Gastrocnemius medialis (tissue), 4 donors: Measurements from ENCODE around the gene CEP104. TPM values are rescaled to one million over a fixed set of nuclear protein-coding genes. Genes with fewer than 3 reads are reported as not detected.

Experiments
- ATAC-seq, 2 donors: fragments of 150-250 bp; one replicate each; pipeline ENCODE4 v1.9.1; 2016
- DNase-seq, 2 donors: peaks; one replicate each; pipeline ENCODE4 v3.0.0-alpha.2; 2019
- H3K27ac ChIP-seq, 4 donors: fragments of 200-600 bp; sonication (generic); 1 replicate in 1 of 4; 2 replicates in 3 of 4; pipeline ENCODE4 v1.5.1; 2016 to 2018; ENCODE audit warnings: mild to moderate bottlenecking in 2 of 4, moderate library complexity in 1 of 4
- H3K27me3 ChIP-seq, 3 donors: fragments of 200-600 bp; sonication (generic) in 2 of 3; 1 replicate in 1 of 3; 2 replicates in 2 of 3; pipeline versions ENCODE4 v1.5.1 to v1.6.0; 2016 to 2019; ENCODE audit warnings: mild to moderate bottlenecking in 1 of 3, moderate library complexity in 1 of 3
- H3K36me3 ChIP-seq, 2 donors: fragments of 200-600 bp; sonication (generic) in 1 of 2; one replicate each; pipeline ENCODE4 v1.5.1; 2017 to 2018
- H3K4me1 ChIP-seq, 2 donors: fragments of 200-600 bp; sonication (generic) in 1 of 2; one replicate each; pipeline ENCODE4 v1.5.1; 2016 to 2017; ENCODE audit warnings: mild to moderate bottlenecking in 2 of 2
- H3K4me3 ChIP-seq, 4 donors: fragments of 200-600 bp; sonication (generic) in 3 of 4; 1 replicate in 1 of 4; 2 replicates in 3 of 4; pipeline ENCODE4 v1.5.1; 2016 to 2019; ENCODE audit warnings: mild to moderate bottlenecking in 2 of 4
- H3K9me3 ChIP-seq, 3 donors: fragments of 200-600 bp; sonication (generic) in 2 of 3; 1 replicate in 1 of 3; 2 replicates in 2 of 3; pipeline ENCODE4 v1.5.1; 2016 to 2019
- POLR2A ChIP-seq, 2 donors: fragments of 450-650 bp; IDR thresholded peaks; one replicate each; pipeline ENCODE4 v1.6.1; 2017; ENCODE audit warnings: antibody characterized with exemption in 2 of 2, mild to moderate bottlenecking in 2 of 2, moderate library complexity in 2 of 2
- in situ Hi-C, 4 donors: fragments of 200-750 bp; cut with MboI; loops; one replicate each; pipeline versions ENCODE4 v1.15.0 to v1.8.0; 2017; ENCODE audit warnings: low sequenced_read_pairs in 4 of 4
- intact Hi-C: fragments of 100-400 bp; cut with DNase I; formaldehyde crosslinking; loops from one replicate; pipeline ENCODE4 v1.15.1; 2023; ENCODE audit warnings: low total_unique reads
- total RNA-seq, 4 donors: library from RNA; depleted of rRNA; stranded (reverse); fragments of >200 nt; gene quantifications; one replicate each; pipeline versions ENCODE4 v1.1.0 to v1.2.3, GENCODE V29; 2016
- TF ChIP-seq, protein P1 (sequence below), 5 experiments: fragments of 450-650 bp in 3 of 5; fragments of 200-600 bp in 2 of 5; sonication (generic) in 2 of 5; IDR thresholded peaks in 4 of 5; conservative IDR thresholded peaks in 1 of 5; 1 replicate in 4 of 5; 2 replicates in 1 of 5; pipeline ENCODE4 v1.5.1; 2016 to 2019; ENCODE audit warnings: antibody characterized with exemption in 5 of 5, mild to moderate bottlenecking in 3 of 5, moderate library complexity in 3 of 5

CEP104 gene
- total RNA-seq, 4 donors from 2014 or later = 16.6 to 39.0 (median 21.9) TPM

DNA sequence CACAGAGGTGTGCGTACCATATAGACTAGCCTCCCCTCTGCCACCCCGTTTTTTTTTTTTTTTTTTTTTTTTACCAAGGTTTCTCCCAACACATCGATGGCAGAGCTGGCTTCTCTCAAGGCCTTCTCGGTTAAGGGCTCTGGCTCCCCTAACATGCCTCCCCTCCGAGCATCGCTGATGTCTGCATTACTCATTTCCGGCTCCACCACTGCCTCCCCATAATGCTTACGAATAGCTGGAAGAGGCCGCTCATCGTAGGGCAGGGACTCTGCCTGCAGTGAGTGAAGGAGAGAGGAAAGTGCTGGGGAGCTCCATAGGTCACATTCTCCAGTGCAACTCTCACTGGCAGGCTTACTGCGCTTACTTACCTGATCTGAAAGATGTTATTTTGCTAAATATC is 20.6 kb downstream of the CEP104 start:
- in situ Hi-C loops = no loop called here
- no peaks in the 10 kb centered on the region for H3K27me3 ChIP-seq

DNA sequence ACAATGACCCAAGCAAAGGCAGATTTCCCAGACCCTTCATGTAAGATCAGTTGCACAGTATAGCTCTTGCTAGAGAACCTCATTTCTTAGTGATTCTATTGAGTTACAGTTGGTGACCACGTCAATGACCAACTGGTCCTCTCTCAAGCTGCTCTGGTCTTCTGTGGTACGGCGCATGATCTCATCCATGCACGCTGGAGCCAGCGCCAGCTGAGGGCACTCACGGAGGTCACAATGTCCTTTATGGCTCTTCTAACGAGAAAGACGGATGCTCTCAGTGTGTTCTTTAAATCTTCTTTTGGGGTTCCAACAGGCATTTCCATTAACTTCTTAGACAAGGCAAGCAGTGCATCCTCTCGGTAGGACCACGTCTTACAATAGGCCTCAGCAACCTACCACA is 22.3 kb downstream of the CEP104 start:
- intact Hi-C loops = no loop called here
- Histone ChIP-seq H3K27ac (no peak overlapping the region), H3K4me1 (no peaks in the 10 kb centered on the region), H3K36me3 (peaks cover 0 to 89% of the 10 kb centered on the region in 2 donors), H3K27me3 (no peaks in the 10 kb centered on the region), H3K9me3 (no peaks in the 10 kb centered on the region), H3K4me3 (no peak overlapping the region)
- in situ Hi-C loops = no loop called here
- TF ChIP-seq POLR2A (IDR thresholded peaks at IDR 0.05) = no peak
- TF ChIP-seq, protein P1, sequence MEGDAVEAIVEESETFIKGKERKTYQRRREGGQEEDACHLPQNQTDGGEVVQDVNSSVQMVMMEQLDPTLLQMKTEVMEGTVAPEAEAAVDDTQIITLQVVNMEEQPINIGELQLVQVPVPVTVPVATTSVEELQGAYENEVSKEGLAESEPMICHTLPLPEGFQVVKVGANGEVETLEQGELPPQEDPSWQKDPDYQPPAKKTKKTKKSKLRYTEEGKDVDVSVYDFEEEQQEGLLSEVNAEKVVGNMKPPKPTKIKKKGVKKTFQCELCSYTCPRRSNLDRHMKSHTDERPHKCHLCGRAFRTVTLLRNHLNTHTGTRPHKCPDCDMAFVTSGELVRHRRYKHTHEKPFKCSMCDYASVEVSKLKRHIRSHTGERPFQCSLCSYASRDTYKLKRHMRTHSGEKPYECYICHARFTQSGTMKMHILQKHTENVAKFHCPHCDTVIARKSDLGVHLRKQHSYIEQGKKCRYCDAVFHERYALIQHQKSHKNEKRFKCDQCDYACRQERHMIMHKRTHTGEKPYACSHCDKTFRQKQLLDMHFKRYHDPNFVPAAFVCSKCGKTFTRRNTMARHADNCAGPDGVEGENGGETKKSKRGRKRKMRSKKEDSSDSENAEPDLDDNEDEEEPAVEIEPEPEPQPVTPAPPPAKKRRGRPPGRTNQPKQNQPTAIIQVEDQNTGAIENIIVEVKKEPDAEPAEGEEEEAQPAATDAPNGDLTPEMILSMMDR (IDR thresholded peaks at IDR 0.05 in 4 of 5, conservative IDR thresholded peaks at IDR 0.05 in 1 of 5) = no peak
- ATAC-seq (no peak), DNase-seq (no peak)

More for the DNA sequence above, 20.6 kb downstream of the CEP104 start:
- intact Hi-C loops = no loop called here
- no peak for ATAC-seq
- no peak for TF ChIP-seq POLR2A (IDR thresholded peaks at IDR 0.05)
- Histone ChIP-seq H3K36me3 (peaks cover 0 to 81% of the 10 kb centered on the region in 2 donors), H3K9me3 (no peaks in the 10 kb centered on the region), H3K4me1 (no peaks in the 10 kb centered on the region), H3K4me3 (no peak overlapping the region), H3K27ac (no peak overlapping the region)
- DNase-seq = no peak

DNA sequence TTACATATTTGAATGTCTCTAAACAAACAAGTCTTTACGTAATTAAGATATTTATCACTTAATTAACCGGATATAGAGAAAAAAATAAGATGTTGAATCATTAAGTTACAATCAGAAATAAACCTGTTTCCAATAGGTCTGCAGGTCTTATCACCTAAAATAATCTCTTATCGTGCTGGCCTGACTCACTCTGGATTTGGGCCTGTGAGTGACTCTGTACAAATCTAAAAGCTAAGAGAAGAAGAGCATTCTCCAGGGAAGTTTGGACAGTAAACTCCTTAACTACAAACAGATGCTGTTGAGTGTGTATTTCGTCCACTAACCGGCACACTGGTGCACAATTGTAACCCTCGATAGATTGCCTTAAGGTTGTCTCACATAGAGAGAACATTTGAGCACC is 25.3 kb downstream of the CEP104 start:
- Histone ChIP-seq H3K4me1 (no peaks in the 10 kb centered on the region), H3K9me3 (no peaks in the 10 kb centered on the region), H3K36me3 (peaks cover 0 to 89% of the 10 kb centered on the region in 2 donors), H3K27me3 (no peaks in the 10 kb centered on the region), H3K4me3 (no peak overlapping the region), H3K27ac (no peak overlapping the region)
- TF ChIP-seq, protein P1 (IDR thresholded peaks at IDR 0.05 in 4 of 5, conservative IDR thresholded peaks at IDR 0.05 in 1 of 5) = no peak
- TF ChIP-seq POLR2A (IDR thresholded peaks at IDR 0.05) = no peak
- ATAC-seq = no peak
- in situ Hi-C loops = no loop called here
- intact Hi-C loops = no loop called here
- DNase-seq = no peak

DNA sequence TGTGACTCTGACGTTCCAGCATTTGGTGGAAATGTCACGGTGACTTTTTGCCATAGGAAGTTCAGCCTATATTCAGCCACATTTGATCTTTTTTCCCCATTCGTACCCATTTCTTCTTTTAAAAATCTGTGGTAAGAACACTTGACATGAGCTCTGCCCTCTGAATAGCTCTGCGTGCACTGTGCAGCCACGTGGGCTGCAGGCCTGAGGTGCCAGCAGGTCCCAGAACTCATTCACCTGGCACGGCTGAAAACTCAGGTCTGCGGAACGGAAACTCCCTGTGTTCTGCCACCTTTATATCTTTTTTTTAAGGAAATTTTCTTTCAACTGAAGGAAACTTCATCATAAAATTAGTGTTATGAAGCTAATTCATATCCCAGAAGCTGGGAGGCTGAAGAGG is 28.6 kb downstream of the CEP104 start:
- in situ Hi-C loops = no loop called here

DNA sequence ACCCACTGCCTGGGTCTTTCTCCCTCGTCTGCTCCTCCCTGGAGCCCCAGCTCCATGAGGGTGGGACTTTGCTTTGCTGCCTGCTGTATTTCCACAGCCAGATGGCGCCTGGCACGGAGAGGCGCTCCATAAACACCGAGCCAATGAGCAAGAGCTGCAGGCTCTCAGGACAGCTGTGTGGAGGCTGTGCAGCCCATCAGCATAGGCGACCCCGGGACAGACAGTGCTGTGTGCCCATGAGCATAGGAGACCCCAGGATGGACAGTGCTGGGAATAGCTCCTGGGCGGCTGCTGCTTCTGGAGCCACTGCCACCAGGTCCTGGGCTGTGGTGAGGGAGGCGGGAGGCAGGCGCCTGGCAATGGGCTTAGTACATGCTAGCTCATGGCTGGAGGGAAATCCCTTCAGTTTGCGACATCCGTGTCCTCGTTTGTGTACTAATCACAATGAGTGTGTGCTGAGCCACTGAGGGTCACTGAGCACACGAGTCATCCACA is 29.2 kb downstream of the CEP104 start:
- Histone ChIP-seq H3K4me1 (no peaks in the 10 kb centered on the region), H3K9me3 (no peaks in the 10 kb centered on the region), H3K27me3 (no peaks in the 10 kb centered on the region), H3K36me3 (peaks cover 0 to 93% of the 10 kb centered on the region in 2 donors), H3K4me3 (no peak overlapping the region), H3K27ac (no peak overlapping the region)
- TF ChIP-seq, protein P1 (IDR thresholded peaks at IDR 0.05 in 4 of 5, conservative IDR thresholded peaks at IDR 0.05 in 1 of 5) = no peak
- TF ChIP-seq POLR2A (IDR thresholded peaks at IDR 0.05) = no peak
- no peak for ATAC-seq
- in situ Hi-C loops = no loop called here
- intact Hi-C loops = no loop called here
- DNase-seq = no peak

More for the DNA sequence above, 28.6 kb downstream of the CEP104 start:
- H3K27ac ChIP-seq = no peak overlapping the region
- no peaks in the 10 kb centered on the region for H3K9me3 ChIP-seq
- TF ChIP-seq, protein P1 (IDR thresholded peaks at IDR 0.05 in 4 of 5, conservative IDR thresholded peaks at IDR 0.05 in 1 of 5) = no peak
- TF ChIP-seq POLR2A (IDR thresholded peaks at IDR 0.05) = no peak
- no peaks in the 10 kb centered on the region for H3K27me3 ChIP-seq
- H3K4me3 ChIP-seq = no peak overlapping the region
- no peaks in the 10 kb centered on the region for H3K4me1 ChIP-seq
- ATAC-seq (no peak), DNase-seq (no peak)
- intact Hi-C loops = no loop called here
- peaks cover 0 to 94% of the 10 kb centered on the region in 2 donors for H3K36me3 ChIP-seq
